Kidney (tissue), 14 donors: ENCODE measurements around the gene AHDC1. TPM values are rescaled to one million over a fixed set of nuclear protein-coding genes. Genes with fewer than 3 reads are reported as not detected.
A peak's percentile ranks its signal among the peaks of the same experiment; 100 is the strongest.

Experiments
- DNase-seq, 5 donors: peaks; one replicate each; pipeline ENCODE4 v3.0.0-alpha.2; 2013 to 2020
- FAIRE-seq: peaks from 2 replicates; lab custom pipeline; 2012; peaks lifted over from hg19 to GRCh38; lab: Jason Lieb, UNC
- H3K27ac ChIP-seq, 2 donors: one replicate each; pipeline ENCODE4 v1.7.0; 2013; ENCODE audit warnings: low read depth in 2 of 2, low read length in 2 of 2, inconsistent platforms in 1 of 2
- H3K27me3 ChIP-seq: one replicate; pipeline ENCODE4 v1.7.1; 2013; ENCODE audit warnings: low read length, inconsistent platforms; ENCODE audit not compliant: control insufficient read depth, insufficient read depth
- H3K36me3 ChIP-seq, 3 donors: one replicate each; pipeline versions ENCODE4 v1.7.0 to v1.7.1; 2013; ENCODE audit warnings: low read length in 3 of 3, control low read depth in 1 of 3, inconsistent platforms in 1 of 3; ENCODE audit not compliant: insufficient read depth in 3 of 3, control insufficient read depth in 2 of 3
- H3K4me1 ChIP-seq, 3 donors: one replicate each; pipeline versions ENCODE4 v1.7.0 to v1.7.1; 2013; ENCODE audit warnings: low read length in 3 of 3, inconsistent platforms in 1 of 3, low read depth in 1 of 3; ENCODE audit not compliant: control insufficient read depth in 2 of 3, insufficient read depth in 2 of 3
- H3K4me3 ChIP-seq, 3 donors: one replicate each; pipeline versions ENCODE4 v1.7.0 to v1.8.1; 2013; ENCODE audit warnings: low read length in 3 of 3, control low read depth in 1 of 3, inconsistent platforms in 1 of 3
- H3K9ac ChIP-seq, 3 donors: one replicate each; pipeline versions ENCODE4 v1.7.0 to v1.7.1; 2013; ENCODE audit warnings: low read length in 3 of 3, control low read depth in 1 of 3, inconsistent platforms in 1 of 3
- H3K9me3 ChIP-seq, 3 donors: one replicate each; pipeline versions ENCODE4 v1.7.0 to v1.7.1; 2013; ENCODE audit warnings: low read length in 3 of 3, control low read depth in 1 of 3, inconsistent platforms in 1 of 3; ENCODE audit not compliant: control insufficient read depth in 2 of 3, insufficient read depth in 1 of 3
- CTCF ChIP-seq: IDR thresholded peaks from 3 replicates; pipeline ENCODE4 v1.5.1; 2012; ENCODE audit warnings: mild to moderate bottlenecking, moderate library complexity, borderline replicate concordance; ENCODE audit not compliant: insufficient read depth; ENCODE audit errors: extremely low read depth
- intact Hi-C: fragments of 100-400 bp; cut with DNase I; formaldehyde crosslinking; loops from one replicate; pipeline ENCODE4 v1.11.1; 2022
- polyA plus RNA-seq: library from polyadenylated mRNA; stranded (reverse); fragments of 350-450 nt; fragmentation: Illumina TruSeq; extraction: RNeasy Lipid Tissue Mini Kit (QIAGEN cat#74804); gene quantifications from one replicate; pipeline ENCODE4 v1.2.3, GENCODE V29; 2014; ENCODE audit warnings: low read depth, low replicate concordance; ENCODE audit not compliant: insufficient read depth
- total RNA-seq: library from RNA; stranded (reverse); fragmentation: NEBNext Ultra II Directional; extraction: Animal tissue kit (Norgen Biotek cat#: 25700); gene quantifications from one replicate; pipeline ENCODE4 v1.2.1, GENCODE V29; 2021
- donor health status: control.
- donor health status: control.
- donor health status: control.
- donor health status: control.
- donor health status: control.
- donor health status: DM: yes; HTN: yes; CAD: no.
- donor health status: Normal renal cell carcinoma (clear cell type).

AHDC1 gene
- total and polyA plus RNA-seq, 2 donors from 2014 or later = 8.5 to 48.2 TPM

GRCh38 chr1:27601321-27601770 lies 2.6 kb downstream of the AHDC1 start:
- intact Hi-C loops = loop anchor here (10.0 kb wide), 1 partner anchor 297 kb away; no protein-coding TSS in a partner anchor
- no peaks in the 10 kb centered on the region for H3K9me3 ChIP-seq
- DNase-seq (no peak), FAIRE-seq (no peak)
- H3K36me3 ChIP-seq = peaks cover 0 to 3% (median 0%) of the 10 kb centered on the region in 3 donors
- peaks cover 4 to 37% (median 26%) of the 10 kb centered on the region in 3 donors for H3K4me1 ChIP-seq
- H3K27ac ChIP-seq = peak overlapping the region; percentile 86 to 89
- H3K27me3 ChIP-seq = no peaks in the 10 kb centered on the region
- peak overlapping the region in 1 of 3 donors; percentile 80 for H3K4me3 ChIP-seq
- H3K9ac ChIP-seq = peak overlapping the region in 1 of 3 donors; percentile 82
- TF ChIP-seq CTCF = no peak

GRCh38 chr1:27600498-27601175 lies 3.3 kb downstream of the AHDC1 start:
- no peak overlapping the region for H3K4me3 ChIP-seq
- H3K27me3 ChIP-seq = no peaks in the 10 kb centered on the region
- H3K36me3 ChIP-seq = peaks cover 0 to 5% (median 0%) of the 10 kb centered on the region in 3 donors
- H3K4me1 ChIP-seq = peaks cover 6 to 43% (median 26%) of the 10 kb centered on the region in 3 donors
- no peak for TF ChIP-seq CTCF
- peak in 4 of 5 donors; percentile 67 to 83 (median 76) for DNase-seq
- no peaks in the 10 kb centered on the region for H3K9me3 ChIP-seq
- FAIRE-seq = no peak
- H3K9ac ChIP-seq = no peak overlapping the region
- H3K27ac ChIP-seq = no peak overlapping the region
- intact Hi-C loops = loop anchor here (10.0 kb wide), 1 partner anchor 296 kb away; no protein-coding TSS in a partner anchor

- FAIRE-seq (no peak), DNase-seq (peak in 1 of 5 donors; percentile 66)
- Histone ChIP-seq H3K9ac (peak overlapping the region in 1 of 3 donors; percentile 25), H3K36me3 (peaks cover 0 to 6% (median 0%) of the 10 kb centered on the region in 3 donors), H3K4me1 (peaks cover 7 to 49% (median 26%) of the 10 kb centered on the region in 3 donors), H3K4me3 (no peak overlapping the region), H3K27ac (peak overlapping the region; percentile 63 to 72), H3K9me3 (no peaks in the 10 kb centered on the region), H3K27me3 (no peaks in the 10 kb centered on the region)
- intact Hi-C loops = loop anchor here (10.0 kb wide), 1 partner anchor 295 kb away; no protein-coding TSS in a partner anchor
- TF ChIP-seq CTCF = no peak
Measured at GRCh38 chr1:27599605-27600497, 4.1 kb downstream of the AHDC1 start.
